Measurements from ENCODE around the gene HOXB4. TPM values are rescaled to one million over a fixed set of nuclear protein-coding genes. Genes with fewer than 3 reads are reported as not detected.

HOXB4 gene
- total RNA-seq, 2 experiments from 2014 or later = 7.4 to 8.9 TPM

DNA sequence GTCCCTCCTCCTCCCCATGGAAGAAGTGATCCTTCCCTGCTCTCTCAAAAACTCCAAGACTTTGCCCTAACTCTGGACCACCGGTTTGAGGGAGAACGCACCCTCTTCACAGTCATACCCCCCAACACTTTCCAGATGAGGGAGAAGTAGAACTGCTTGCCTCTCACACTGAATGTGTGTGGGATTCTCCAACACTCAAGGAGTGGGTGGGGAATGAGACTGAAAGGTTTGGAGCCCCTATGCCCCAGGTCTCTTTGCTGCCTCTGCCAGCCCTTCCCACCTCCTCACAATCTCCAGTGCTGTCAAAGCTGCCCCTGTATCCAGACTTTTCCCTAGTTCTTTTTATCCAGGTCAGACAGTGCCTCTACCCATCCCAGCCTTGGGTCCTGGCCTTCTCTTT, 11.4 kb downstream of the HOXB4 start:
- no peak overlapping the region for H3K4me3 ChIP-seq (ENCODE audit: low read depth, low read length, poor library complexity, severe bottlenecking)
- ChIA-PET POLR2A (no interaction called here), CTCF (ENCODE audit: unreplicated experiment) (no interaction called here)
- no peak overlapping the region for H3K4me2 ChIP-seq (ENCODE audit: low read length)
- H4K20me1 ChIP-seq (ENCODE audit: insufficient read depth, low read length) = no peaks in the 10 kb centered on the region
- TF ChIP-seq EZH2phosphoT487 (IDR thresholded peaks at IDR 0.05; ENCODE audit: borderline replicate concordance, low read depth, low read length) = no peak
- TF ChIP-seq, protein P1, sequence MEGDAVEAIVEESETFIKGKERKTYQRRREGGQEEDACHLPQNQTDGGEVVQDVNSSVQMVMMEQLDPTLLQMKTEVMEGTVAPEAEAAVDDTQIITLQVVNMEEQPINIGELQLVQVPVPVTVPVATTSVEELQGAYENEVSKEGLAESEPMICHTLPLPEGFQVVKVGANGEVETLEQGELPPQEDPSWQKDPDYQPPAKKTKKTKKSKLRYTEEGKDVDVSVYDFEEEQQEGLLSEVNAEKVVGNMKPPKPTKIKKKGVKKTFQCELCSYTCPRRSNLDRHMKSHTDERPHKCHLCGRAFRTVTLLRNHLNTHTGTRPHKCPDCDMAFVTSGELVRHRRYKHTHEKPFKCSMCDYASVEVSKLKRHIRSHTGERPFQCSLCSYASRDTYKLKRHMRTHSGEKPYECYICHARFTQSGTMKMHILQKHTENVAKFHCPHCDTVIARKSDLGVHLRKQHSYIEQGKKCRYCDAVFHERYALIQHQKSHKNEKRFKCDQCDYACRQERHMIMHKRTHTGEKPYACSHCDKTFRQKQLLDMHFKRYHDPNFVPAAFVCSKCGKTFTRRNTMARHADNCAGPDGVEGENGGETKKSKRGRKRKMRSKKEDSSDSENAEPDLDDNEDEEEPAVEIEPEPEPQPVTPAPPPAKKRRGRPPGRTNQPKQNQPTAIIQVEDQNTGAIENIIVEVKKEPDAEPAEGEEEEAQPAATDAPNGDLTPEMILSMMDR (conservative IDR thresholded peaks at IDR 0.05; ENCODE audit: low read length) = no peak
- no peaks in the 10 kb centered on the region for H3K9me2 ChIP-seq (ENCODE audit: insufficient read depth, low read length)
- intact Hi-C loops (cut with micrococcal nuclease; ENCODE audit: unreplicated experiment) = no loop called here
- no peak for DNase-seq (ENCODE audit: low spot score)
- no TSS peak for BruUV-seq (replicated peaks)
- H3K4me1 ChIP-seq (ENCODE audit: insufficient read depth, low read length, poor library complexity, severe bottlenecking) = no peaks in the 10 kb centered on the region
- no peak overlapping the region for H3K27ac ChIP-seq (ENCODE audit: low read depth, low read length, poor library complexity, severe bottlenecking)
- no peaks in the 10 kb centered on the region for H3K79me2 ChIP-seq (ENCODE audit: insufficient read depth, low read depth, low read length)
- no peak overlapping the region for H2AFZ ChIP-seq (ENCODE audit: low read length)
- H3K9me3 ChIP-seq (ENCODE audit: low read length) = no peaks in the 10 kb centered on the region
- no peaks in the 10 kb centered on the region for H3K36me3 ChIP-seq (ENCODE audit: insufficient read depth, low read length)

DNA sequence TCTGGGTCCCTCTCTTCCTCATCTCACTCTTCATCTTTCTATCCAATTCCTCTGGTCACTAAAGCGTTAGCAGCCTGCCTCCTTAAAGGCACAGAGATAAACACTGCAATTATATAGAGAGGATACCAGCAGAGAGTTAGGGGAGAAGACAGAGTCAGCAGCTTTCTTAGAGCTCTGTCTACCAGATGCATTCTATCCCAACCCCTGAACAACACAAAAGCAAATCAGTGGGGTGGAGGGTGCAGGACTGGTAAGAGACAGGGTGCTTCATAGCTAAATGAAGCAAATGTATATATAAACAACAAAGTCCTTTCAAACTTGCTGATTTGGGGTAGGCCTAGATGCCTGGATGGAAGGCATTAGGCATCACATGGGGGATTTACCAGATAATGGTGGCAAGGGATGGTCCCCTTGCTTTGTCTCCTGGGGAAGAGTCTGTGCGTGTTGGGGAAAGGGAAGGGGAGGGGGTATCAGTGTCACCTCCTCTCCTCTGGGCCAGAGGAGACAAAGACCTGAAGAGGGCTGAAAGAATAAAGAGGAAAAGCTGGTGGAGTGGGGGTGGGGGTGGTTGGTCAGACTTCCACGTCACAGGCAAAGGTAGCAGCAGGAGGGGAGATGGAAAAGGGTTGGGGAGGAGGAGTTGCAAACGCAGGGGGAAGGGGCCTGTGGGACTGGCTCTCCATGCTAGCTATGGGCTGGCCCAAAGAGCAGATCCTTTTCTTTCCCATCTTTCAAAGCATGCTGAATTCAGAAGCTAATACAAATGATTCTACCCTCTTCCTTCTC, 12.0 kb downstream of the HOXB4 start:
- Histone ChIP-seq H3K27ac (ENCODE audit: low read depth, low read length, poor library complexity, severe bottlenecking) (no peak overlapping the region), H3K4me1 (ENCODE audit: insufficient read depth, low read length, poor library complexity, severe bottlenecking) (no peaks in the 10 kb centered on the region), H2AFZ (ENCODE audit: low read length) (no peak overlapping the region), H3K4me2 (ENCODE audit: low read length) (no peak overlapping the region), H3K4me3 (ENCODE audit: low read depth, low read length, poor library complexity, severe bottlenecking) (no peak overlapping the region), H3K9me2 (ENCODE audit: insufficient read depth, low read length) (no peaks in the 10 kb centered on the region), H3K79me2 (ENCODE audit: insufficient read depth, low read depth, low read length) (no peaks in the 10 kb centered on the region), H4K20me1 (ENCODE audit: insufficient read depth, low read length) (no peaks in the 10 kb centered on the region), H3K9me3 (ENCODE audit: low read length) (no peaks in the 10 kb centered on the region), H3K36me3 (ENCODE audit: insufficient read depth, low read length) (no peaks in the 10 kb centered on the region)
- CTCF ChIA-PET (ENCODE audit: unreplicated experiment) = no interaction called here
- TF ChIP-seq, protein P1 (conservative IDR thresholded peaks at IDR 0.05; ENCODE audit: low read length) = no peak
- TF ChIP-seq EZH2phosphoT487 (IDR thresholded peaks at IDR 0.05; ENCODE audit: borderline replicate concordance, low read depth, low read length) = no peak
- DNase-seq (ENCODE audit: low spot score) = no peak
- POLR2A ChIA-PET = no interaction called here
- BruUV-seq (replicated peaks) = no TSS peak
- intact Hi-C loops (cut with micrococcal nuclease; ENCODE audit: unreplicated experiment) = no loop called here

DNA sequence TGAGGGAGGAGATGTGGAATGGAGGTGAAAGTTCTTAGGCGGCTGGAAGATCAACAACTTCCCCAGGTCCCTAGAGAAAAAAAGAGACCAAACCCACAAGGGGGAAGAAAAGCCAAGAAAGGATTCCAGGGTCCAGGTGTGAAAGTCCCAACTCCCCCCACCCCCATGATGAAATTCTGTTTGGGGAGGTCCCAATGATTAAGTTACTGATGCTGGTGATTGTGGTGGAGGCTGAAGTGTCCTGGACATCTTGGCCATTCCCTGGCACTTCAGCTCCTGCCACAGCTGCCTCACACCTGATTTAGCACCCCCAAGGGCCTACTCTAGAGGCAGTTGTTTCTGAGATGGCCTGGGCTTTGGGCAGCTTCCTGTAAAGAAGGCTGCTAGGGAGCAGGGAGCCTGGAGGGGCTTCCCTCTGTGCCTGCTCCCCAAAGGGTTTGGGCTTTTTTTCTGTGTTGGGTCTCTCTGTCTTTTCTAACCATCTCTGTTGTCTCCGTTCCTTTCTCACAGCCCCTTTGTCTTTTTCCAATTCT, 13.1 kb downstream of the HOXB4 start:
- Histone ChIP-seq H3K9me3 (ENCODE audit: low read length) (no peaks in the 10 kb centered on the region), H2AFZ (ENCODE audit: low read length) (no peak overlapping the region), H3K9me2 (ENCODE audit: insufficient read depth, low read length) (no peaks in the 10 kb centered on the region), H3K4me2 (ENCODE audit: low read length) (no peak overlapping the region), H3K27ac (ENCODE audit: low read depth, low read length, poor library complexity, severe bottlenecking) (no peak overlapping the region), H3K79me2 (ENCODE audit: insufficient read depth, low read depth, low read length) (no peaks in the 10 kb centered on the region), H4K20me1 (ENCODE audit: insufficient read depth, low read length) (no peaks in the 10 kb centered on the region), H3K4me1 (ENCODE audit: insufficient read depth, low read length, poor library complexity, severe bottlenecking) (no peaks in the 10 kb centered on the region), H3K36me3 (ENCODE audit: insufficient read depth, low read length) (no peaks in the 10 kb centered on the region), H3K4me3 (ENCODE audit: low read depth, low read length, poor library complexity, severe bottlenecking) (no peak overlapping the region)
- BruUV-seq (replicated peaks) = no TSS peak
- intact Hi-C loops (cut with micrococcal nuclease; ENCODE audit: unreplicated experiment) = no loop called here
- TF ChIP-seq EZH2phosphoT487 (IDR thresholded peaks at IDR 0.05; ENCODE audit: borderline replicate concordance, low read depth, low read length) = no peak
- TF ChIP-seq, protein P1 (conservative IDR thresholded peaks at IDR 0.05; ENCODE audit: low read length) = no peak
- ChIA-PET CTCF (ENCODE audit: unreplicated experiment) (no interaction called here), POLR2A (no interaction called here)
- no peak for DNase-seq (ENCODE audit: low spot score)

Measured in OCI-LY7 (cell line).